Tibial artery (tissue), 4 donors: ENCODE results near the gene TRHDE.

Source experiments
- DNase-seq, 2 donors: peaks; one replicate each; pipeline ENCODE4 v3.0.0-alpha.2; 2019
- H3K27ac ChIP-seq, 2 donors: fragments of 200-600 bp; sonication (generic) in 1 of 2; 1 replicate in 1 of 2; 2 replicates in 1 of 2; pipeline ENCODE4 v1.5.1; 2018 to 2019; ENCODE audit warnings: mild to moderate bottlenecking in 1 of 2
- H3K27me3 ChIP-seq, 2 donors: fragments of 200-600 bp; sonication (generic) in 1 of 2; one replicate each; pipeline versions ENCODE4 v1.5.1 to v1.6.0; 2016 to 2019
- H3K36me3 ChIP-seq, 3 donors: fragments of 200-600 bp; sonication (generic) in 2 of 3; one replicate each; pipeline ENCODE4 v1.5.1; 2016 to 2019; ENCODE audit warnings: mild to moderate bottlenecking in 2 of 3
- H3K4me1 ChIP-seq, 4 donors: fragments of 200-600 bp; sonication (generic) in 2 of 4; 1 replicate in 3 of 4; 2 replicates in 1 of 4; pipeline ENCODE4 v1.5.1; 2016 to 2019
- H3K4me3 ChIP-seq, 2 donors: fragments of 200-600 bp; sonication (generic) in 1 of 2; 1 replicate in 1 of 2; 2 replicates in 1 of 2; pipeline ENCODE4 v1.5.1; 2018 to 2019; ENCODE audit warnings: mild to moderate bottlenecking in 2 of 2
- H3K9me3 ChIP-seq, 3 donors: fragments of 200-600 bp; sonication (generic) in 1 of 3; one replicate each; pipeline ENCODE4 v1.5.1; 2016 to 2019
- CTCF ChIP-seq, 2 experiments: fragments of 200-600 bp in 1 of 2; fragments of 450-650 bp in 1 of 2; IDR thresholded peaks; one replicate each; pipeline ENCODE4 v1.5.1; 2017 to 2019; ENCODE audit warnings: antibody characterized with exemption in 2 of 2, mild to moderate bottlenecking in 1 of 2, moderate library complexity in 1 of 2
- intact Hi-C: fragments of 100-400 bp; cut with DNase I; formaldehyde crosslinking; loops from one replicate; pipeline ENCODE4 v1.15.0; 2023; ENCODE audit warnings: low total_unique reads

TRHDE gene

GRCh38 chr12:72523754-72524153 is 251.6 kb downstream of the TRHDE start:
- Histone ChIP-seq H3K27me3 (no peaks in the 10 kb centered on the region), H3K4me3 (no peak overlapping the region), H3K27ac (no peak overlapping the region), H3K36me3 (no peaks in the 10 kb centered on the region), H3K9me3 (no peaks in the 10 kb centered on the region), H3K4me1 (no peaks in the 10 kb centered on the region)
- intact Hi-C loops, result no loop called here
- no peak for DNase-seq
- no peak for TF ChIP-seq CTCF (IDR thresholded peaks at IDR 0.05)

- H3K4me1 ChIP-seq, result no peaks in the 10 kb centered on the region
- intact Hi-C loops, result no loop called here
Measured at GRCh38 chr12:72535212-72535990, 263.2 kb downstream of the TRHDE start.

GRCh38 chr12:72540811-72541210 is 268.6 kb downstream of the TRHDE start:
- H3K36me3 ChIP-seq, result no peaks in the 10 kb centered on the region
- no peak overlapping the region for H3K4me3 ChIP-seq
- no peak for DNase-seq
- no peak for TF ChIP-seq CTCF (IDR thresholded peaks at IDR 0.05)
- no peaks in the 10 kb centered on the region for H3K4me1 ChIP-seq
- no peaks in the 10 kb centered on the region for H3K9me3 ChIP-seq
- no peak overlapping the region for H3K27ac ChIP-seq
- intact Hi-C loops, result no loop called here
- no peaks in the 10 kb centered on the region for H3K27me3 ChIP-seq

More at GRCh38 chr12:72535212-72535990, 263.2 kb downstream of the TRHDE start:
- Histone ChIP-seq H3K27me3 (no peaks in the 10 kb centered on the region), H3K27ac (no peak overlapping the region), H3K36me3 (no peaks in the 10 kb centered on the region), H3K4me3 (no peak overlapping the region), H3K9me3 (no peaks in the 10 kb centered on the region)
- no peak for DNase-seq
- no peak for TF ChIP-seq CTCF (IDR thresholded peaks at IDR 0.05)

DNA sequence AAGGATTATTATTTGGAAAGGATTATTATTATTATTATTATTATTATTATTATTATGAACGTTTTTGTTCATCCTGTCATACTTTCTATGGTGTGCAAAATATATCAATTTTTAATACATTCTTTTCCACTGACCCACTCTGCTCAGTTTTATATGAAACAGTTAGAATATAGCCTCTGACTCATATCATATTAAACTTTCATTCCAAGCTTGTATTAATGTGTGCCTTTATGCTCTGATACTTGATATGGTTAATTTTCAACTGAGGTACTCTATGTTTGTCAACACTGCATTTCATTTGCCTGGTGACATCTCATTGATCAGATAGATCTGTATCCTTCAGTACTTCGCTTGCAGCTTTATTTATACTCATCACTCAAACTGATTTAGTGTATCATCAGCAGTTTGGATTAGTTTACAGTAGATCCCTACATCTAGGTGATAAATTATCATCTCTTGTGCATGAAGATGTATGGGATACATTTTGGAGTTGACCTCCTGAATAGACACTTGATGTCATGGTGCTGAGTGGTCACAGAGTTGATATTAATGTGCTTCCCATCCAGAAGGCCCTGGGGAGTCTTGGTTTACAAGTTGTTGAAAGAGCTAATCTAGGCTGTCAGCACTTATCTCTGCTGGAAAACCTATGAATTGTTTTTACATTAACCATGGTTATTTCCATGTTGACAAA is 271.8 kb downstream of the TRHDE start:
- no peaks in the 10 kb centered on the region for H3K9me3 ChIP-seq
- H3K27ac ChIP-seq, result no peak overlapping the region
- TF ChIP-seq CTCF (IDR thresholded peaks at IDR 0.05), result no peak
- intact Hi-C loops, result no loop called here
- DNase-seq, result no peak
- no peaks in the 10 kb centered on the region for H3K36me3 ChIP-seq
- no peak overlapping the region for H3K4me3 ChIP-seq
- no peaks in the 10 kb centered on the region for H3K4me1 ChIP-seq
- no peaks in the 10 kb centered on the region for H3K27me3 ChIP-seq

DNA sequence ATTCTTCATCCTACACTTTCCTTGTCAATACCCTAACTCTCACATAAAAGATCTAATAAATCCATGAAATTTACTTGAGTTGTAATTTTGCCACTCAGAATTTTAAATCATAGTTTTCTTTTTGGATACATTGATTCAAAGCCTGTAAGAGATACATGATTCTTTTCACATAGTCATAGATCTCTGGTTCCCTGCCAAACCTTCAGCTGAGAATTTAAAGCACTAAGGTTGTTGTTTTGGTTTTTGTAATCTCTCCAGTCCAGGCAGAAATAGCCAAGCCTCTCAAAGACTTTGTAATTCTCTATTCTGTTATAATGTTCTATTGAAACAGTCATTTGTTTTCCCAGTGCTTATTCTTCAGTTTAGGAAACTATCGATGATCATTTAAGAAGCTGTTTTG is 273.9 kb downstream of the TRHDE start:
- no peak overlapping the region for H3K4me3 ChIP-seq
- DNase-seq, result no peak
- no peaks in the 10 kb centered on the region for H3K36me3 ChIP-seq
- intact Hi-C loops, result no loop called here
- no peaks in the 10 kb centered on the region for H3K9me3 ChIP-seq
- TF ChIP-seq CTCF (IDR thresholded peaks at IDR 0.05), result no peak
- H3K27me3 ChIP-seq, result no peaks in the 10 kb centered on the region
- H3K4me1 ChIP-seq, result no peaks in the 10 kb centered on the region
- H3K27ac ChIP-seq, result no peak overlapping the region
